ENCODE measurements around the gene GPR171.
A peak's percentile ranks its signal among the peaks of the same experiment; 100 is the strongest.

Gene GPR171

DNA sequence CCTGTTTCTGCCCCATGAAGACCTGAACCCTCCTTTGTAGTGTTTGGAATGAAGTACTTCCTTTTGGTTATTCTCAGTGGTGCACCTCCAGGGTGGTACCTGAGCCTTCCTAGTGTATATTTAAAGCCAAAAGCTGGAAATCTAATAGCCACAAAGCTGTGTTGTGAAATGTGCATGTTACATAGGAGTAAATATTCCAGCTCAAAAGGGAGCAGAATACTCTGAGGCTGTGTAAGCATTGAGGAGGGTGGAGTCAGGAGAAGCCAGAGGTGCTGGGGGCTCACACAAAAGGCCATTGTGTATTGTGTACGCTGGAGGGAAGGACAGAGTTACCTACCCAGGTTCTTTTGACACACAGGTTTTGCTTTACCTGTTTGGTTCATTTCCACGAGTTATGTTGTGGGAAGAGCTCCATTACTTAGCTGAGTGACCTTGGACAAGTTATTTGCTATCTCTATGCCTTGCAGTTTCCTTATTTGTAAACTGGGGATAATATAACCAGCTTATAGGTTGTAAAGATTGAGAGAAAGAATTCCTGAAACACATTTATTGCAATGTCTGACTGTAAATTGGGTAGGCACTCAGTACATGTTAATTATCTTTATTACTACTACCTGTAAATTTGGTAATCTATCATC lies 24.7 kb downstream of the GPR171 start:
- DNase-seq (ENCODE audit: low read depth in 2 of 2): no peak

DNA sequence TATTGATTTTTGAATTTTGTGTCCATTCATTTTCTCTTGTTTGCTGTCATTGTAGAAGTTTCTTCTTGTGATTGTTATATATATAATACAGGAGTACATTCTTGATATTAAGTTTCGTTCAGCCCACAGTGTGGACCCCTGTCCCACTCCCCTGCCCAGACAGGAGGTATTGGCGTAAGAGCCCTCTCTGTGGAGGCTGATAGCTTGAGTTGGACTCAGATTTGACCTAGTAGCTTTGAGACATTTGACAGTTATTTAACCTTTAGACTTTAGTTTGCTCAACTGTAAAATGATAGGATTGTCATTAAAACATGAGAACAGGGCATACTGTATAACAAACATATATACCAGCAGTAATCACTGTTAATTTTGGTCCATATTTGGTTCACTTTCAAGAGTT lies 27.1 kb downstream of the GPR171 start:
- DNase-seq (ENCODE audit: low read depth in 2 of 2): no peak

DNA sequence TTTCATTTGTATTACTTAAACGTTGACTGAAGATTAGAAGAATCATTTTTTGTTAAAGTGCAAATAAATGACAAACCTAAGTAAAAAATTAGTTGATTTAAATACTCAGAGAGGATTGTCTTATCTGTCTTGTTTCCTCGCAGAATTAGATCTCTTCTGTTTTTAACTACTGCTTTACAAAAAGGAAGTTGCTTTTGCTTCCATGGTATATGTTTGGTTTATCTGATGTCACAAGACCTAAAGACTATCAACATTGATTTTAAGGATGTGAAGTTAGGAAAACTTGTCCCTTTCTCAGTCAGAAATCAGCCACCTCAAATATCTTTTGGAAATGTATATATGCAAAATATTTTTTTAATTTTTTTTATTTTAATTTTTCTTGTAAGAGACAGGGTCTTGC lies 28.7 kb downstream of the GPR171 start:
- no peak for DNase-seq (ENCODE audit: low read depth in 2 of 2)

DNA sequence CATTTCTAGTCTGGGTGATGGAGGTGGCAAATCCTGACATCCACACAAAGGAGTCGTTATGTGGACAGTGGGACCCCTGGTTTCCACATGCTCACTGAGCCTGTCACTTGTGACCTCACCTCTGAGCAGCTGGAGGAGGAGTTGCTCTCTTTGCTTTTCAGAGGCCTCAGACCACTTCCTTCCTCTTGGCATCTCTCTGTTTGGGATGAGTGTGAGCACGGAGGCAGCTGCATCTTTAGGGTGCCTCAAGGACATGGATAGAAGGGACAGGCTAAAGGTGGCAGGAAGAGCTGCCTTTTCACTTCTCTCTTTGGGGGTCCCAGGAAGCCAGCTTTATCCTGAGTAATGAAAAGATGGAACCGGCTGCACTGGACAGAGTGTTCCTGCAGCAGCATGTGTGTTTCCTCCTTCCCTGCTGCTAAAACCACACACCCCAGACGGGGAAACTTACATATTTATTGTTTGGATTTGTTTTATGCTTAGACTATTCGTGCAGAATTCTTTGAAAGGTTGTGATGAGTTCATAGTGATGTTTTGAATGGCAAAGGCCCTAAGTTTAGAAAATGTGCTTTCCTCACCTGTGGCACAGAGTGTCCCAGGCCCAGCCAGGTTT lies 31.8 kb downstream of the GPR171 start:
- no peak for DNase-seq (ENCODE audit: low read depth in 2 of 2)

DNA sequence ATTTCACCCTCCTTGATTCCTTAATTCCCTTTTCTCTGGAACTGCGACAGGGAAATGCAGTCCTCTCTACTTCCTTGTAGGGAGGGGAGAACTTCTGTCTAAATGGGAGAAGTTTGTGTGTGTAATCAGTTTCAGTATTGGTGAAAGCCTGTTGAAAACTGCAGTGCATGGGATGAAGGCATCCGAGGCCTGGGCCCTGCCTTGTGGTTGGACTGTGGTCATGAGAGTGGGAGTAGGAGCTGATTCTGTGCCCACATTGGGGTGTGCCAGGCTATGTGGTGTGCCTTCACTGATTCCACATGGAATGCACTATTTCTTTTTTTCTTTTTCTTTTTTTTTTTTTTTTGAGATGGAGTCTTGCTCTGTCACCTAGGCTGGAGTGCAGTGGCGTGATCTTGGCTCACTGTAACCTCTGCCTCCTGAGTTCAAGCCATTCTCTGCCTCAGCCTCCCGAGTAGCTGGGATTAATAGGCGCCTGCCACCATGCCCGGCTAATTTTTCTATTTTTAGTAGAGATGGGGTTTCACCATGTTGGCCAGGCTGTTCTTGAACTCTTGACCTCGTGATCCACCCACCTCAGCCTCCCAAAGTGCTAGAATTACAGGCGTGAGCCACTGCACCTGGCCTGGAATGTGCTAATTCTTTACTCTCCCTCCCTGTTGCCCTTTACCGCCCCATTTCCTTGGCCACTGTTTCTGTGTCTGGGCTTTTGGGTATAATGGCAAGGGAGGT lies 32.9 kb downstream of the GPR171 start:
- peak in 1 of 2 donors; percentile 23 for DNase-seq (ENCODE audit: low read depth in 2 of 2)

DNA sequence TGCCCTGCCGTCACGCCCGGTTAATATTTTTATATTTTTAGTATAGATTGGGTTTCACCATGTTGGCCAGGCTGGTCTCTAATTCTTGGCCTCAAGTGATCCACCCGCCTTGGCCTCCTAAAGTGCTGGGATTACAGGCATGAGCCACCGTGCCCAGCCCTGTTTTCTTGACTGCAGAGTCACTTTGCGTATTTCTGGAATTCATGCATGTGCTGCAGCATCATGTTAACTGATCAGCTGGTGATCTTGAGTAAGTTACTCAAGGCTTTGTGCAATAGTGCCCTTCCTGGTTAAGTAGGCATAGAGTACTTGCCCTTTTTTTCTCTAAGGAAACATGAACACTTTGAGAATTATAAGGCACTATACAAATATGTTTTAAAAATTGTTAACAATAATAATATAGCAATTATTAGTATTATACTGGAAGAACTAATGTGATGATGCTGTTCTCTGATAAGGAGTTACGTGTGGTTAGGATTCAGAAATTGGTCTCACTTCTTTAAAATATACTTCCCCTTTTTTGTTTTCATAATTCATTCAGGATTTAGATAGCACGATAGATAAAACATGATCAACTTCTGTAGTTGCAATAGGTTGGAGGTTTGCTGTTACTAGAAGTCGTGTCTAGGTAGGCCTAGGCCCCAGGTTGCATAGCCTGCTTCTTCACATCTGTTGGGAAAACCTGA lies 33.6 kb downstream of the GPR171 start:
- DNase-seq (ENCODE audit: low read depth in 2 of 2): no peak

DNA sequence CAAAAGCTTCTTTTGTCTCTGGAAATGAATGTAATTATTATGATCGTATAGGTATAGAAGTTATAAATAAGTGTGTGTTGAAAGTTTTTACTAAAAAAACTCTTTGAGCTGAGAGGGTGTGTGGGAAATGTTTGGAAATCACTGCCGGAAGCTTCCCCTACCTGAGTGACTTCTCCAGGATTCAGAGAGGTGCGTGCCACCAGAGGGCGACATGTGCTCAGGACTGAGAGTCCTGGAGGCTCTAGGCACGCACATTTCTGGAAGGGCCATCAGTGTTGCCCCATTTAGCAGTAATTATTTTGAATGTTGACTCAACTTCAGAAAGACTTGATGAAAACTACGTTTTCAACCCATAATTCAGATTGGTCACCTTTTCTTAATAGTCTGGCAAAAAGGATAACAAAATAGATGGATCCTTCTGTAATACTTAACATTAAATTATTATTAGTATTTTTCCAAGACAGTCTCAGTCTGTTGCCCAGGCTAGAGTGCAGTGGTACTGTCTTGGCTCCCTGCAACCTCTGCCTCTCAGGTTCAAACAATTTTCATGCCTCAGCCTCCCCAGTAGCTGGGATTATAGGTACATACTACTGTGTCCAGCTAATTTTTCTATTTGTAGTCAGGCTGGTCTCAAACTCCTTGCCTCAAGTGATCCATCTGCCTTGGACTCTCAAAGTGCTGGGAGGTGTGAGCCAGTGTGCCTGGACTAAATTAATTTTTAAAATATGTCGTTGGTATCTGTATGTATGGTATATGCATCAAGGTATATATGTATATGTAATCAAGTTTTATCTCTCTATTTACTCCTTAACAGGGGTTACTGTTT lies 34.5 kb downstream of the GPR171 start:
- peak; percentile 67 to 68 for DNase-seq (ENCODE audit: low read depth in 2 of 2)

DNA sequence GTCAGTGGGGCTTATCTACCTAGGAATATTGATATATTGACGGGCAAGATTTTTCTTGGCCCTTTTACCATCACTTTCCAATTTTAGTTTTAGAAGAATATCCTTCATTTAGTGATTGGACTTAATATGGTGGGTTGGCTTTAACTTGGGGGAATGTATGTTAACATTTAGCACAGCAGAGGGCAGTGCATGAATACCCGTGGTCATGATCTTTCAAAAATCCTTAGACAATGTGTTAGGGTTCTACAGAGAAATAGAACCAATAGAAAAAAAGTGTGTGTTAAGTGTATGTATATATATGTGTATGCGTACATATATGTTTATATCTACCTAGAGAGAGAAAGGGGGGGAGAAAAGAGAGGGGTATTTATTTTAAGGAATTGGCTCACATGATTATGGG lies 36.9 kb downstream of the GPR171 start:
- DNase-seq (ENCODE audit: low read depth in 2 of 2): no peak

DNA sequence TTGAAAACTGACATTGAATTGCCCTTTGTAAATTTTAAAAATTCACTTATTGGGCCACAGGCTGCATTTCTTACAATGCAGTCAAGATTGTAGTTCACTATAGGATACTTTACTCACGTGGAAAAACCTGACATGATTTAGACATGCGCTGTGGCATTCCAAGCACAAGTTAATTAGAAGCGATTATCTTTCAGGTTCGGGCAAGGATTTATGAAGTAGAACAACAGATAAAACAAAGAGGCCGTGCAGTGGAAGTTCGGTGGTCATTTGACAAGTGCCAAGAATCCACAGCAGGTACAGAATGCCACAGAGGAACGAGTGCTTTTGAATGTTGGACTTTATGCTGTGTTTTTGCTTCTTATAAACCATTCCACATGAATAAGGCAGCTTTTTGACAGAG lies 37.8 kb downstream of the GPR171 start:
- no peak for DNase-seq (ENCODE audit: low read depth in 2 of 2)

DNA sequence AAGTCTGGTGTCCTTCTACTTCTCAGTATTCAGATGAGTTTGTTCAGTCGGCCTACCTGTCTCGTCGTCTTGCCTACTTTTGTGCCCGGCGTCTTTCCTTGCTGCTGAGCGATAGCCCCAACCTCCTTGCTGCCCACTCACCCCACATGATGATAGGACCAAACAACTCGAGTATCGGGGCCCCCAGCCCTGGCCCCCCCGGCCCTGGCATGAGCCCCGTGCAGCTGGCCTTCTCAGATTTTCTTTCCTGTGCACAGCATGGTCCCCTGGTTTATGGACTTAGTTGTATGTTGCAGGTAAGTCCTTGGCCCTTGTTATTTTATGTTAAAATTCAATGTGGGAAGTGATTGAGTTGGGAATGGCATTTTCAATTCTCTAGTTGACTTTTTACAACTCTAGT lies 43.2 kb downstream of the GPR171 start:
- no peak for DNase-seq (ENCODE audit: low read depth in 2 of 2)

DNA sequence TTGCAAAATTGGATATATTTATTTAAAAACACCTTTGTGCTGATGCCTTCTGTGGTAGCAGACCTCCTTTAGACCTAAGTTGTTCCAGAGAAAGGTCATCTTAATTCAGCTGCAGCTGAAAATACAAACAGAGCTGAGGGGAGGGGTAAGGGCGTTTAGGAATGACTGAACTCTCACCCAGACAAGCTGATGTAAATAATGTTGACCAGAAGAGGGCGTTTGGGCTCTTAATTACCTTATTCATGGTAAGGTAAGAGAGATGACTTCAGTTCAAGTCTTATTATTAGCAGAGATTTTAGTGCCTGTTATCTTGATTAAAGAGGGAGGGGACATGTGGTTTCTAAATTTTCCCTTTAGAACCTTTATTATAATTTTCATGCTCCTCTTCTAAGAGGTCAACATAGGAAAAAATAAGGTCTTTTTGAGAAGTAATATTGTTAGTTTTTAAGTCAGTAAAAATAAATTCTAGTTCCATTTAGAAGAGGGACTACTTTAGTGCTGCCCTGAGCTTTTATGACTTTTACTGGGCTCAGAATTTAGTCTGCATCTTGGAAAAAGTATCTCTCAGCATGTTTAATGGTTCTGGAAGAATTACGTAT lies 46.3 kb downstream of the GPR171 start:
- DNase-seq (ENCODE audit: low read depth in 2 of 2): no peak

DNA sequence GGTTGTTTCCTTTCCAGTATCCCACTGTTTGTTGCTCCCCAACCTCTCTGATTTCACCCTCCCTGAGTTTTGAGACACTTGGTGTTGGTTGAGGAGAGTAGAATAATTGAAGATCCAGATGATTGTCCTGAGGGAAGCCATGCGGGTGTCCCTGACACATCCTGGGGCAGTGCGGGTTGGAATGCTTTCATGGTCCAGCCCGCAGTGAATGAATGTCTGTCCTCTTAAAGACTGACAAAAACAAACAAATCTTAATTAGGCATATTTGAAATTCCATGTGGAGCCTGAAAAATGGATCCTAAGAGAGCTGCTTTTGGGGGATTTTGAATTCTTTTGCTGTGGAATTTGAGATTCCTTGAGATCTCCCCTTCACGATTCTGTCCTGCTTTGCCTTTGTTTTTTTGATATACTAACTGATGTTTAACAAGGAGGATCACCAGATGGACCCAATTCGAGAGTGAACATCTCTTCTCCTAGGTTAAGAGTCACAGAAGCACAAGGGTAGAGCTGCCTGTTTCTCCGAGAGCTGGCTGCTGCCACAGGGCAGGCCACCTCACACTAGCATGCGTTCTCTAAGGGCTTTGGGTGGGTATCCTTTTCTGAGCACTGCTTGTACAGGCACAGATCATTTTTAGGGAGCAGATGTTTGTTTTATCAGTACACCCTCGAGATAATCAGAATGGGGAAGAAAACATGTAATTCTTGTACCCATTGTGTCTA lies 47.4 kb downstream of the GPR171 start:
- no peak for DNase-seq (ENCODE audit: low read depth in 2 of 2)

DNA sequence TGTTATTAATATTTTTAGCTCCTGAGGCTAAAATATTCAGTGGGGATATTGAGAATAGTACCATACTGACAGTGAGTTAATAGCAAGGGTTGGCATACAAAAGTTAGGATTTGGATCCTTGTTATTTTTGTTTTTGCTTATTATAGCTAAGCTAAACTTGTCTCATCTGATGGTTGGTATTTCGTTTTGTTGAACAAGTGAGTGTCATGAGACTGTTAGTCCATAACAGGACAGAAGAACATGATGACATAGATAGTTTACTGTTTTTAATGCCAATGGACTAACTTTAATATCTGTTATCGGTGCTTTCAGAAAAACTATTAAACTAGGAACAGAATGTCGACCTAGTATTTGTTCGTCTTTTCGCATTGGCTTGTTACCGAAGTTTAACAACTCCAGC lies 48.5 kb downstream of the GPR171 start:
- DNase-seq (ENCODE audit: low read depth in 2 of 2): no peak

DNA sequence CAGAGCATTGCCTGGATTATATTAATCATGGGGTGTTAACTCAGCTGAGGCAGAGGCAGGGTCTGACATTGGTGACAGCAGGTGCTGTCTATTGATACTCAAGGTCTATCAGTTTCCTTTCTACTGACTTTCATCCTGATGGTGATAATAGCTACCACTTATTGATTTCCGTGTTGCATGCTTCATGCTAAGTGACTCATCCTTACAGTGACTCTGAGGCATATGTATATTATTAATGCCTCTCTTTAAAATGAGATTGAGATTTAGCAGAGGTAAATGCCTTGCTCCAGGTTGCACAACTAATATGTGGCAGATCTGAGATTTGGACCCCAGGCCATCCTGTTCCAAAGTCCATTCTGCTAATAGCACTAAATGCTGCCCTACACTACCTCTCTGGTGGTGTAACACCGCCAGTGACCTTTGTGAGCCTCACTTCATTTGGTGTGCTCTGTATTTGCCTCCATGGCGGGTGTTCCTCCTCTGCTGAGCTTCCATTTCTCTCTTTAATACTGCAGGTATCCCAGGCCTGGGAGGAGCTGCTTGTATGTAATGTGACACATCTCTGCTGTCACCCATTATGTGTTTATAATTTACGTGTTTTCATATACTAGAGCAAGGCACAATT lies 50.4 kb downstream of the GPR171 start:
- DNase-seq (ENCODE audit: low read depth in 2 of 2): no peak

Measured in stimulated activated CD8-positive, alpha-beta memory T cell treated with anti-CD3 and anti-CD28 coated beads, Interleukin-7, amount 100 ng/mL, for 4 hours (primary cell).